ENCODE results near the gene TRIM56.
"Not testable (repeated sequence)": the region's sequence is repeated elsewhere in the genome, so short reads cannot be mapped to it uniquely, and the experiment has no call there.

- TF ChIP-seq EZH2 (IDR thresholded peaks at IDR 0.05; ENCODE audit: insufficient read depth, poor library complexity, severe bottlenecking); EZH2phosphoT487 (IDR thresholded peaks at IDR 0.05; ENCODE audit: insufficient read depth, low read depth): not testable (repeated sequence)
These were observed 7.1 kb downstream of the TRIM56 start for GRCh38 chr7:101092266-101092905.
